Fibroblast of lung (primary cell): ENCODE results near the gene ADD3.

Source experiments
- EZH2 ChIP-seq: IDR thresholded peaks from 2 replicates; pipeline ENCODE4 v1.5.1; 2012; ENCODE audit warnings: low read length, control low read depth, mild to moderate bottlenecking; ENCODE audit errors: missing control alignments
- TF ChIP-seq, protein P1 (sequence below), 2 donors: IDR thresholded peaks in 1 of 2; conservative IDR thresholded peaks in 1 of 2; 1 replicate in 1 of 2; 2 replicates in 1 of 2; pipeline ENCODE4 v1.5.1; 2011 to 2012; ENCODE audit warnings: low read length in 2 of 2, control low read depth in 1 of 2, inconsistent platforms in 1 of 2, low read depth in 1 of 2, mild to moderate bottlenecking in 1 of 2

- TF ChIP-seq, protein P1, sequence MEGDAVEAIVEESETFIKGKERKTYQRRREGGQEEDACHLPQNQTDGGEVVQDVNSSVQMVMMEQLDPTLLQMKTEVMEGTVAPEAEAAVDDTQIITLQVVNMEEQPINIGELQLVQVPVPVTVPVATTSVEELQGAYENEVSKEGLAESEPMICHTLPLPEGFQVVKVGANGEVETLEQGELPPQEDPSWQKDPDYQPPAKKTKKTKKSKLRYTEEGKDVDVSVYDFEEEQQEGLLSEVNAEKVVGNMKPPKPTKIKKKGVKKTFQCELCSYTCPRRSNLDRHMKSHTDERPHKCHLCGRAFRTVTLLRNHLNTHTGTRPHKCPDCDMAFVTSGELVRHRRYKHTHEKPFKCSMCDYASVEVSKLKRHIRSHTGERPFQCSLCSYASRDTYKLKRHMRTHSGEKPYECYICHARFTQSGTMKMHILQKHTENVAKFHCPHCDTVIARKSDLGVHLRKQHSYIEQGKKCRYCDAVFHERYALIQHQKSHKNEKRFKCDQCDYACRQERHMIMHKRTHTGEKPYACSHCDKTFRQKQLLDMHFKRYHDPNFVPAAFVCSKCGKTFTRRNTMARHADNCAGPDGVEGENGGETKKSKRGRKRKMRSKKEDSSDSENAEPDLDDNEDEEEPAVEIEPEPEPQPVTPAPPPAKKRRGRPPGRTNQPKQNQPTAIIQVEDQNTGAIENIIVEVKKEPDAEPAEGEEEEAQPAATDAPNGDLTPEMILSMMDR (conservative IDR thresholded peaks at IDR 0.05 in 1 of 2, IDR thresholded peaks at IDR 0.05 in 1 of 2; ENCODE audit: low read depth in 1 of 2, low read length in 2 of 2), result no peak
- no peak for TF ChIP-seq EZH2
Measured at GRCh38 chr10:110017052-110017451, 9.3 kb downstream of the ADD3 start.
